HepG2 (cell line): ENCODE measurements around the gene ALDH3B2. TPM values are rescaled to one million over a fixed set of nuclear protein-coding genes. Genes with fewer than 3 reads are reported as not detected.

ENCODE experiments used
- FOXC1 ChIP-seq: sonication (generic); formaldehyde crosslinking; IDR thresholded peaks from 2 replicates; pipeline ENCODE4 v1.8.0; 2022; ENCODE audit warnings: mild to moderate bottlenecking, missing genetic modification reagents, borderline replicate concordance
- HDAC2 ChIP-seq: sonication (generic); formaldehyde crosslinking; IDR thresholded peaks from 2 replicates; pipeline ENCODE4 v1.4.0; 2020; ENCODE audit warnings: missing genetic modification reagents
- NCOA5 ChIP-seq: sonication (generic); formaldehyde crosslinking; IDR thresholded peaks from 2 replicates; pipeline ENCODE4 v1.4.0; 2020; ENCODE audit warnings: missing genetic modification reagents
- ZBTB7B ChIP-seq: sonication (generic); formaldehyde crosslinking; IDR thresholded peaks from 2 replicates; pipeline ENCODE4 v1.4.0; 2020; ENCODE audit warnings: missing genetic modification reagents
- ZFP82 ChIP-seq: sonication (generic); formaldehyde crosslinking; IDR thresholded peaks from 2 replicates; pipeline ENCODE4 v1.5.1; 2020; ENCODE audit warnings: mild to moderate bottlenecking, missing genetic modification reagents, borderline replicate concordance
- ZNF431 ChIP-seq: sonication (generic); formaldehyde crosslinking; IDR thresholded peaks from 2 replicates; pipeline ENCODE4 v1.9.0; 2022; ENCODE audit warnings: missing genetic modification reagents, low read depth, mild to moderate bottlenecking, borderline replicate concordance
- ZNF605 ChIP-seq: sonication (generic); formaldehyde crosslinking; IDR thresholded peaks from 2 replicates; pipeline ENCODE4 v1.8.0; 2022; ENCODE audit warnings: mild to moderate bottlenecking, missing genetic modification reagents
- ZNF83 ChIP-seq: sonication (generic); formaldehyde crosslinking; IDR thresholded peaks from 2 replicates; pipeline ENCODE4 v1.4.0; 2020; ENCODE audit warnings: missing genetic modification reagents, mild to moderate bottlenecking, borderline replicate concordance
- polyA plus RNA-seq, 8 experiments: library from polyadenylated mRNA; depleted of rRNA in 3 of 8; stranded (reverse) in 7 of 8; unstranded in 1 of 8; fragments of >200 nt; fragmentation: Illumina TruSeq in 4 of 8; extraction: Trizol in 4 of 8; gene quantifications; 2 replicates each; pipeline versions ENCODE4 v1.2.1 to v1.2.3, GENCODE V29; 2011 to 2016; ENCODE audit warnings: low read depth in 4 of 8, missing spikeins in 1 of 8, mixed read lengths in 1 of 8; ENCODE audit not compliant: insufficient read depth in 1 of 8
- total RNA-seq, 5 experiments: library from RNA; depleted of rRNA; stranded (reverse); fragments of >200 nt; fragmentation: Illumina TruSeq; extraction: Trizol; gene quantifications; 2 replicates each; pipeline ENCODE4 v1.2.3, GENCODE V29; 2016; ENCODE audit warnings: low read depth in 1 of 5
- TF ChIP-seq, protein P1 (sequence below): sonication (generic); formaldehyde crosslinking; IDR thresholded peaks from 2 replicates; pipeline ENCODE4 v1.9.0; 2022; ENCODE audit warnings: low read depth, missing genetic modification reagents
- TF ChIP-seq, protein P2 (sequence below): sonication (generic); formaldehyde crosslinking; IDR thresholded peaks from 2 replicates; pipeline ENCODE4 v1.4.0; 2020; ENCODE audit warnings: missing genetic modification reagents
- TF ChIP-seq, protein P3 (sequence below): sonication (generic); formaldehyde crosslinking; IDR thresholded peaks from 2 replicates; pipeline ENCODE4 v1.8.0; 2022; ENCODE audit warnings: missing genetic modification reagents, mild to moderate bottlenecking, borderline replicate concordance
- TF ChIP-seq, protein P4 (sequence below): IDR thresholded peaks from 2 replicates; pipeline ENCODE4 v1.4.0; 2020; ENCODE audit warnings: mild to moderate bottlenecking, missing genetic modification reagents
- TF ChIP-seq, protein P5 (sequence below): sonication (generic); formaldehyde crosslinking; IDR thresholded peaks from 2 replicates; pipeline ENCODE4 v1.4.0; 2020; ENCODE audit warnings: missing genetic modification reagents
- TF ChIP-seq, protein P6 (sequence below): sonication (generic); formaldehyde crosslinking; IDR thresholded peaks from 2 replicates; pipeline ENCODE4 v1.4.0; 2020; ENCODE audit warnings: missing genetic modification reagents, borderline replicate concordance

Gene ALDH3B2
- total and polyA plus RNA-seq, 2 of the 13 experiments (the other 11 are each of a cell fraction or from before 2014, with no cell fraction given) = not detected

DNA sequence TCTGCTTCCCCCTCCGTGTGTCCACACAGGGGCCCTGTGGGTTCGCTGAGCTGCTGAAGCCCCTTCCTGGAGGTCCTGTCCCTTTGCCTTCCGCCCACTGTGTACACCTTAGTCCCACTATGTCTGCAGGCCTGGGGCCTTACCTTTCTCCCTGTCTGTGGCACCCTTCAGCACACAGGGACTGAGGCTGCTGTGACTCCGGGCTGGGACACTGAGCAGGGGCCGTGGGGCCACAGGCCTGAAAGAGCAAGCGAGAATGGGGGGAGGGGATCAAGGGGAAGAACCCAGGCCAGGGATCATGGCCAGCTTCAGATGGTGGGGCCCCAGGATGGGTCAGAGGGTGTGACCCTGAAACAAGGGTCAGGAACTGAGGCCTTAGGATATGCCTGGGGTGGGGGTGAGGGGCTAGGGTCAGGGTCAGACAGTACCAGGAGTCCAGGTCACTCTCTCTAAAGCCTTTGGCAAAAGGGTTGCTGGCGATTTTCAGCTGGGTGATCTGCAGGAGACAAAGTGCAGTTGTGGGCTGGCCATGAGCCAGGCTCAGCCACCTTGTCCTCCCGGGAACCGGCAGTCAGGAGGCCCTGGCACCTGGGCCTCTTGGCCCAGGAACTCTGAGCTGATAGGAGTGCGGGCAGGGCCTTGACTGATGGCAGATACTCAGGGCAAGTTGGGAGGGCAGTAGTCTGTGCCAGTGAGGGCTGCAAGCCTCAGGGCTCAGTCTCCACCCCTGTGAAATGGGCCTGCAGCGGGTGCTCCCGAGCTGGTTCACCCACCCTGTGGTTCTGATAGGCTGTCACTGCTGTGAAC lies 42.0 kb downstream of the ALDH3B2 start (continued):
- TF ChIP-seq, protein P1, sequence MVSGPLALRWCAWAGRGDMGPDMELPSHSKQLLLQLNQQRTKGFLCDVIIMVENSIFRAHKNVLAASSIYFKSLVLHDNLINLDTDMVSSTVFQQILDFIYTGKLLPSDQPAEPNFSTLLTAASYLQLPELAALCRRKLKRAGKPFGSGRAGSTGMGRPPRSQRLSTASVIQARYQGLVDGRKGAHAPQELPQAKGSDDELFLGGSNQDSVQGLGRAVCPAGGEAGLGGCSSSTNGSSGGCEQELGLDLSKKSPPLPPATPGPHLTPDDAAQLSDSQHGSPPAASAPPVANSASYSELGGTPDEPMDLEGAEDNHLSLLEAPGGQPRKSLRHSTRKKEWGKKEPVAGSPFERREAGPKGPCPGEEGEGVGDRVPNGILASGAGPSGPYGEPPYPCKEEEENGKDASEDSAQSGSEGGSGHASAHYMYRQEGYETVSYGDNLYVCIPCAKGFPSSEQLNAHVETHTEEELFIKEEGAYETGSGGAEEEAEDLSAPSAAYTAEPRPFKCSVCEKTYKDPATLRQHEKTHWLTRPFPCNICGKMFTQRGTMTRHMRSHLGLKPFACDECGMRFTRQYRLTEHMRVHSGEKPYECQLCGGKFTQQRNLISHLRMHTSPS (CRISPR knock-in tag) = peak; percentile 94
- no peak for TF ChIP-seq NCOA5 (CRISPR knock-in tag)
- no peak; the same call in 1 of the 2 replicates for TF ChIP-seq FOXC1 (CRISPR knock-in tag)
- TF ChIP-seq, protein P2, sequence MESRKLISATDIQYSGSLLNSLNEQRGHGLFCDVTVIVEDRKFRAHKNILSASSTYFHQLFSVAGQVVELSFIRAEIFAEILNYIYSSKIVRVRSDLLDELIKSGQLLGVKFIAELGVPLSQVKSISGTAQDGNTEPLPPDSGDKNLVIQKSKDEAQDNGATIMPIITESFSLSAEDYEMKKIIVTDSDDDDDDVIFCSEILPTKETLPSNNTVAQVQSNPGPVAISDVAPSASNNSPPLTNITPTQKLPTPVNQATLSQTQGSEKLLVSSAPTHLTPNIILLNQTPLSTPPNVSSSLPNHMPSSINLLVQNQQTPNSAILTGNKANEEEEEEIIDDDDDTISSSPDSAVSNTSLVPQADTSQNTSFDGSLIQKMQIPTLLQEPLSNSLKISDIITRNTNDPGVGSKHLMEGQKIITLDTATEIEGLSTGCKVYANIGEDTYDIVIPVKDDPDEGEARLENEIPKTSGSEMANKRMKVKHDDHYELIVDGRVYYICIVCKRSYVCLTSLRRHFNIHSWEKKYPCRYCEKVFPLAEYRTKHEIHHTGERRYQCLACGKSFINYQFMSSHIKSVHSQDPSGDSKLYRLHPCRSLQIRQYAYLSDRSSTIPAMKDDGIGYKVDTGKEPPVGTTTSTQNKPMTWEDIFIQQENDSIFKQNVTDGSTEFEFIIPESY (CRISPR knock-in tag) = peak; percentile 2; the same call in 1 of the 2 replicates
- TF ChIP-seq, protein P3, sequence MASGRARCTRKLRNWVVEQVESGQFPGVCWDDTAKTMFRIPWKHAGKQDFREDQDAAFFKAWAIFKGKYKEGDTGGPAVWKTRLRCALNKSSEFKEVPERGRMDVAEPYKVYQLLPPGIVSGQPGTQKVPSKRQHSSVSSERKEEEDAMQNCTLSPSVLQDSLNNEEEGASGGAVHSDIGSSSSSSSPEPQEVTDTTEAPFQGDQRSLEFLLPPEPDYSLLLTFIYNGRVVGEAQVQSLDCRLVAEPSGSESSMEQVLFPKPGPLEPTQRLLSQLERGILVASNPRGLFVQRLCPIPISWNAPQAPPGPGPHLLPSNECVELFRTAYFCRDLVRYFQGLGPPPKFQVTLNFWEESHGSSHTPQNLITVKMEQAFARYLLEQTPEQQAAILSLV (CRISPR knock-in tag) = 0 out of 2 replicates have a peak, but pooled peaks have one; percentile 4
- TF ChIP-seq ZBTB7B (CRISPR knock-in tag) = peak; percentile 88; the same call in 1 of the 2 replicates
- 0 out of 2 replicates have a peak, but pooled peaks have one; percentile 30 for TF ChIP-seq ZNF83
- TF ChIP-seq HDAC2 (CRISPR knock-in tag) = 0 out of 2 replicates have a peak, but pooled peaks have one; percentile 35
- TF ChIP-seq ZNF431 (CRISPR knock-in tag) = 0 out of 2 replicates have a peak, but pooled peaks have one; percentile 36
- TF ChIP-seq, protein P4, sequence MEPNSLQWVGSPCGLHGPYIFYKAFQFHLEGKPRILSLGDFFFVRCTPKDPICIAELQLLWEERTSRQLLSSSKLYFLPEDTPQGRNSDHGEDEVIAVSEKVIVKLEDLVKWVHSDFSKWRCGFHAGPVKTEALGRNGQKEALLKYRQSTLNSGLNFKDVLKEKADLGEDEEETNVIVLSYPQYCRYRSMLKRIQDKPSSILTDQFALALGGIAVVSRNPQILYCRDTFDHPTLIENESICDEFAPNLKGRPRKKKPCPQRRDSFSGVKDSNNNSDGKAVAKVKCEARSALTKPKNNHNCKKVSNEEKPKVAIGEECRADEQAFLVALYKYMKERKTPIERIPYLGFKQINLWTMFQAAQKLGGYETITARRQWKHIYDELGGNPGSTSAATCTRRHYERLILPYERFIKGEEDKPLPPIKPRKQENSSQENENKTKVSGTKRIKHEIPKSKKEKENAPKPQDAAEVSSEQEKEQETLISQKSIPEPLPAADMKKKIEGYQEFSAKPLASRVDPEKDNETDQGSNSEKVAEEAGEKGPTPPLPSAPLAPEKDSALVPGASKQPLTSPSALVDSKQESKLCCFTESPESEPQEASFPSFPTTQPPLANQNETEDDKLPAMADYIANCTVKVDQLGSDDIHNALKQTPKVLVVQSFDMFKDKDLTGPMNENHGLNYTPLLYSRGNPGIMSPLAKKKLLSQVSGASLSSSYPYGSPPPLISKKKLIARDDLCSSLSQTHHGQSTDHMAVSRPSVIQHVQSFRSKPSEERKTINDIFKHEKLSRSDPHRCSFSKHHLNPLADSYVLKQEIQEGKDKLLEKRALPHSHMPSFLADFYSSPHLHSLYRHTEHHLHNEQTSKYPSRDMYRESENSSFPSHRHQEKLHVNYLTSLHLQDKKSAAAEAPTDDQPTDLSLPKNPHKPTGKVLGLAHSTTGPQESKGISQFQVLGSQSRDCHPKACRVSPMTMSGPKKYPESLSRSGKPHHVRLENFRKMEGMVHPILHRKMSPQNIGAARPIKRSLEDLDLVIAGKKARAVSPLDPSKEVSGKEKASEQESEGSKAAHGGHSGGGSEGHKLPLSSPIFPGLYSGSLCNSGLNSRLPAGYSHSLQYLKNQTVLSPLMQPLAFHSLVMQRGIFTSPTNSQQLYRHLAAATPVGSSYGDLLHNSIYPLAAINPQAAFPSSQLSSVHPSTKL (CRISPR knock-in tag) = peak; percentile 49; the same call in 1 of the 2 replicates
- TF ChIP-seq ZNF605 (CRISPR knock-in tag) = peak; percentile 70; the same call in 1 of the 2 replicates
- no peak for TF ChIP-seq ZFP82 (CRISPR knock-in tag)
- TF ChIP-seq, protein P5, sequence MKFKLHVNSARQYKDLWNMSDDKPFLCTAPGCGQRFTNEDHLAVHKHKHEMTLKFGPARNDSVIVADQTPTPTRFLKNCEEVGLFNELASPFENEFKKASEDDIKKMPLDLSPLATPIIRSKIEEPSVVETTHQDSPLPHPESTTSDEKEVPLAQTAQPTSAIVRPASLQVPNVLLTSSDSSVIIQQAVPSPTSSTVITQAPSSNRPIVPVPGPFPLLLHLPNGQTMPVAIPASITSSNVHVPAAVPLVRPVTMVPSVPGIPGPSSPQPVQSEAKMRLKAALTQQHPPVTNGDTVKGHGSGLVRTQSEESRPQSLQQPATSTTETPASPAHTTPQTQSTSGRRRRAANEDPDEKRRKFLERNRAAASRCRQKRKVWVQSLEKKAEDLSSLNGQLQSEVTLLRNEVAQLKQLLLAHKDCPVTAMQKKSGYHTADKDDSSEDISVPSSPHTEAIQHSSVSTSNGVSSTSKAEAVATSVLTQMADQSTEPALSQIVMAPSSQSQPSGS = no peak
- TF ChIP-seq, protein P6, sequence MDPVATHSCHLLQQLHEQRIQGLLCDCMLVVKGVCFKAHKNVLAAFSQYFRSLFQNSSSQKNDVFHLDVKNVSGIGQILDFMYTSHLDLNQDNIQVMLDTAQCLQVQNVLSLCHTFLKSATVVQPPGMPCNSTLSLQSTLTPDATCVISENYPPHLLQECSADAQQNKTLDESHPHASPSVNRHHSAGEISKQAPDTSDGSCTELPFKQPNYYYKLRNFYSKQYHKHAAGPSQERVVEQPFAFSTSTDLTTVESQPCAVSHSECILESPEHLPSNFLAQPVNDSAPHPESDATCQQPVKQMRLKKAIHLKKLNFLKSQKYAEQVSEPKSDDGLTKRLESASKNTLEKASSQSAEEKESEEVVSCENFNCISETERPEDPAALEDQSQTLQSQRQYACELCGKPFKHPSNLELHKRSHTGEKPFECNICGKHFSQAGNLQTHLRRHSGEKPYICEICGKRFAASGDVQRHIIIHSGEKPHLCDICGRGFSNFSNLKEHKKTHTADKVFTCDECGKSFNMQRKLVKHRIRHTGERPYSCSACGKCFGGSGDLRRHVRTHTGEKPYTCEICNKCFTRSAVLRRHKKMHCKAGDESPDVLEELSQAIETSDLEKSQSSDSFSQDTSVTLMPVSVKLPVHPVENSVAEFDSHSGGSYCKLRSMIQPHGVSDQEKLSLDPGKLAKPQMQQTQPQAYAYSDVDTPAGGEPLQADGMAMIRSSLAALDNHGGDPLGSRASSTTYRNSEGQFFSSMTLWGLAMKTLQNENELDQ (CRISPR knock-in tag) = 0 out of 2 replicates have a peak, but pooled peaks have one; percentile 33
